ENCODE measurements around the gene CERS1. TPM values are rescaled to one million over a fixed set of nuclear protein-coding genes. Genes with fewer than 3 reads are reported as not detected.

The CERS1 gene
- total RNA-seq, 1 donor, result 1.3 TPM

DNA sequence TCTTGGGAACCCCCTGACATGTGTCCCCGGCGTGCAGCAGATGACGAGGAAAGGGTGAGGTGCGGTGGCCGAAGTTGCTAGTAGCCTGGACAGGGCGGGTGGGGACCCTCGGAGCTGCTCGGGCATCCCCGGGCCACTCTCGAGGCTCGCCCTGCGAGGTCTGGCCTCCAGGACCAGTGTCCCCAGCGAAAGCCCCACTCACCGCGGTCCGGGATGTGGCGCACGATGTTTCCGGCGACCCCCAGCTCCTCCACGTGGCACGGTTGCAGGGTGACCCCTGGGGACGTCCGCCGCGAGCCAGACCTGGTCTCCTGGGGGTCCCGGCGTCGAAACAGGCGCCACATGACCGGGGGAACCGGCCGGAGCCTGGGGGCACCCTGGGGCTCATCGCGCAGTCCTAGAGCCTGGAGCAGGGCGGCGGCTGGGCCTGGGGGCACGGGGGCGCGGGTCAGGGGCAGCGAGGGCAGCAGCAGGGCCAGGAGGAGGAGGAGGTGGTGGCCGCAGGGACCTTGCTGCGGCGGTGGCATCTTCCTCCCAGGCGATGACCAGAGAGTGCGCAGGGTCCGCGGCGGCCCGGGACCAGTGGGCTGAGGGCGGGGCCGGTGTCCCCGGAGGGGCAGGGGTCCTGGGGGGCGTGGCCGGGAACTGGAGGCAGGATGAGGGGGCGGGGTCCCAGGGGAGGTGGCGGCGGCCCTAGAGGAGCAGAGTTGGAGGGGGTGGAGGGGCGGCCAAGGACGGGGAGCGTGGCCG is 26.0 kb downstream of the CERS1 start:
- DNase-seq (ENCODE audit: low read depth), result no peak
- no peak overlapping the region for H3K4me3 ChIP-seq (ENCODE audit: low read depth, low read length)
- TF ChIP-seq, protein P1, sequence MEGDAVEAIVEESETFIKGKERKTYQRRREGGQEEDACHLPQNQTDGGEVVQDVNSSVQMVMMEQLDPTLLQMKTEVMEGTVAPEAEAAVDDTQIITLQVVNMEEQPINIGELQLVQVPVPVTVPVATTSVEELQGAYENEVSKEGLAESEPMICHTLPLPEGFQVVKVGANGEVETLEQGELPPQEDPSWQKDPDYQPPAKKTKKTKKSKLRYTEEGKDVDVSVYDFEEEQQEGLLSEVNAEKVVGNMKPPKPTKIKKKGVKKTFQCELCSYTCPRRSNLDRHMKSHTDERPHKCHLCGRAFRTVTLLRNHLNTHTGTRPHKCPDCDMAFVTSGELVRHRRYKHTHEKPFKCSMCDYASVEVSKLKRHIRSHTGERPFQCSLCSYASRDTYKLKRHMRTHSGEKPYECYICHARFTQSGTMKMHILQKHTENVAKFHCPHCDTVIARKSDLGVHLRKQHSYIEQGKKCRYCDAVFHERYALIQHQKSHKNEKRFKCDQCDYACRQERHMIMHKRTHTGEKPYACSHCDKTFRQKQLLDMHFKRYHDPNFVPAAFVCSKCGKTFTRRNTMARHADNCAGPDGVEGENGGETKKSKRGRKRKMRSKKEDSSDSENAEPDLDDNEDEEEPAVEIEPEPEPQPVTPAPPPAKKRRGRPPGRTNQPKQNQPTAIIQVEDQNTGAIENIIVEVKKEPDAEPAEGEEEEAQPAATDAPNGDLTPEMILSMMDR (IDR thresholded peaks at IDR 0.05; ENCODE audit: insufficient read depth, low read depth, low read length), result no peak

DNA sequence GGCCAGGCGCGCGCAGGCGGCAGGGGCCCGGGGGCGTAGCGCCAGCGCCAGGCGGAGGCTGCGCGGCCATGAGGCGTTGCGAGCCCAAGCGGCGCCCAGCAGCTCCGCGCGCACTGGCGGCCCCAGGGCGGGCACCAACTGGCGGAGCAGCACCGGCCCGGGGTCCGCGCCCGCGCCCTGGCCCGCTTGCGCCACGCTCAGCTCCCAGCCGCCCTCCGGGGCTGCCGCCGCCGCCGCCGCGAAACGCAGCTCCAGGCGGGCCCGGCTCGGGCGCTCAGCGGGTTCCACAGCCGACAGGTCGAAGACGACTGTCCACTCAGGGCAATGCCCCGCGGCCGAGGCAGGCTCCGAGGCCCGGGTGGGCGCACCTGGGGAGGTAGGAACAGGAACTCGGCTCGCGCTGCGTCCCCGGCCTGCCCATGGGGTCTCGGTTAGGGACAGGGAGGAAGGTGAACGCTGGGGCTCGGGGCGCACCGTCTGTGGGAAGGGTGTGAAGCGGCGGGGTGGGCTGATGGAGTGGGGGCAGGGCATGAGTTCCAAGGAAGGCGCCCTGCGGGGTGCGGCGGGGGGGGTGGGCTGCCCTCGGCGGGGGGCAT is 26.8 kb downstream of the CERS1 start:
- H3K4me3 ChIP-seq (ENCODE audit: low read depth, low read length), result no peak overlapping the region
- DNase-seq (ENCODE audit: low read depth), result no peak
- TF ChIP-seq, protein P1 (IDR thresholded peaks at IDR 0.05; ENCODE audit: insufficient read depth, low read depth, low read length), result no peak

DNA sequence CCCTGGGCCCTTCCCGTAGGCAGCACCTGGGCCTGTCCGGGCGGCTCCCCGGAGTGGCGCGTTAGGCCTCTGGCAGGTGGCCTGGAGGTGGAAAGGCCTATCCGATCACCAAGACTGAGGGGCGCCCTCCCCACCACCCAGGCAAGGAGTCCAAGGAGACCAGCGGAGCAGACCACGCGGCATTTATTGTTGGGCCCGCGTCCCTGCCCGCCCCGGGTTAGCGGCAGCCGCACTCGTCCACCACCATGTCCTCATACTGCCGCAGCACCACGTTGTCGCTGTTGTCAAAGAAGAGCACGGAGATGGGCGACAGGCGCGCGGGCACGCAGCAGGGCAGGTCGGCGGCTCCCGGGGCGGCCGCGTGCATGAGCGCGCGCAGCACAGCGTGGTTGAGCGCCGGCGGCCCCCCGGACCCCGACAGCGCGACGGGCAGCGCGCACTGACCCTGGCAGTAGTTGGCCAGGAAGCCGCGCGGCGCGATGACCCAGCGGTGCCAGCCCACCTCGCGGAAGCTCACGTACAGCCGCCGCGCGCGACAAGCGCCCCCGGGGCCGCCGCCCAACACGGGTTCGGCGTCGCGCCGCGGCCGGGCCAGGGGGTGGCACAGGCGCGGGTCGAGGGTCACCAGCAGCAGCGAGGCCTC is 27.5 kb downstream of the CERS1 start:
- no peak for DNase-seq (ENCODE audit: low read depth)
- H3K4me3 ChIP-seq (ENCODE audit: low read depth, low read length), result no peak overlapping the region
- TF ChIP-seq, protein P1 (IDR thresholded peaks at IDR 0.05; ENCODE audit: insufficient read depth, low read depth, low read length), result no peak

DNA sequence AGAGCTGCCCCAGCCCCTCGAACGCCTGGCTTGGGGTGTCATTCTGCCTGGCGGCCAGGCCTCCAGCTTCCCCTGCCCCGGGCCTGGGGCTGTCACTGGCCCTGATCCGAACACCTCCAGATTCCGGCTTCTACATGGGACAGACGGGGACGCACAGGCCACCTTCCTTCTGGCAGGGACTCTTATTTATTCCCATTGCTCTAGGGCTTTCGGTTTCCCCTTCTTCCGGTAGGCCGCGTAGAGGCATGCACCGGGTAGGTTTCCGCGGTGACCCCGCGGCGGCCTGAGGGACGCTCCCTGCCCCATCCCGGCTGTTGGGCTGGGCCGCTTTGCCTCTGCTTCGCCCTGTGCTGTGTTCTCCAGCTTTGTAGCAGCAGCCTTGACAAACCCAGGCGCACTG is 28.2 kb downstream of the CERS1 start:
- H3K4me3 ChIP-seq (ENCODE audit: low read depth, low read length), result no peak overlapping the region
- DNase-seq (ENCODE audit: low read depth), result no peak
- TF ChIP-seq, protein P1 (IDR thresholded peaks at IDR 0.05; ENCODE audit: insufficient read depth, low read depth, low read length), result no peak

DNA sequence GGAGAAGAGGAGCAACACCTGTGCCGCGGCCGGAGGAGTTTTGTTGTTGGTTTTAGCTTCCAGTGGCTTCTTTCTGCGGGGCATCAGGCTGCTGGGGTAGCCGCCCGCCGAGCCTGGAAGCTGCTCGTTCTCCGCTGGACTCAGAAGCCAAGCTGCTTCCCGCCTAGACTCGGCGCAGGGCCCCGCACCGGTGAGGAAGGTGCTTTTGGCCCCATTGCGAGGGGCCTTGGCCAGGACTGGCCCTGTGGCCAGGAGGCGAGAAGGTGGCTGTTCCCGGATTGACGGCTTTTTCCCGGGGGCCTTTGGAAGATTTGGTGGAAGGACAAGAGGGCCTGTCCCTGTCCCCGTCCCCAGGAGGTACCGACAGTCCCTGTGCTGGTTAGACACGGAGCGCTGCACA is 28.8 kb downstream of the CERS1 start:
- H3K4me3 ChIP-seq (ENCODE audit: low read depth, low read length), result no peak overlapping the region
- TF ChIP-seq, protein P1 (IDR thresholded peaks at IDR 0.05; ENCODE audit: insufficient read depth, low read depth, low read length), result no peak

DNA sequence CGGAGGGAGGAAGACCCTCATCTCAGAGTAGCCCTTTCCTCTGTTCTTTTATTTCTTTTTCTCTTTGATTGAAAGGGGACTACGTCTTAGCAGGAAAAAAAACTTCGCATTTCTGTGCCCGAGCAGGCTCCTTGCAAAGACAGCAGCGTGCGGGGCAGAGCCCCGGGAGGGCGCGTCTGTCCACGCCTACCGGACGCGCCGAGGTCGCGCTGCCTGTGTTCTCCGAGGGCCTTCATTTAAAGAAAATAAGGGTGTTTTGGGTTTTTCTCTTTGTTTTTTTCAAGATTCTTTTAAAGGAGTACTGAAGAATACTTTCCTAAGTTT is 29.2 kb downstream of the CERS1 start:
- no peak overlapping the region for H3K4me3 ChIP-seq (ENCODE audit: low read depth, low read length)
- TF ChIP-seq, protein P1 (IDR thresholded peaks at IDR 0.05; ENCODE audit: insufficient read depth, low read depth, low read length), result no peak
- no peak for DNase-seq (ENCODE audit: low read depth)

More for the DNA sequence above, 28.8 kb downstream of the CERS1 start:
- no peak for DNase-seq (ENCODE audit: low read depth)
